GM21390 (cell line): ENCODE data around the gene MIGA2.
"Not testable (repeated sequence)": the region's sequence is repeated elsewhere in the genome, so short reads cannot be mapped to it uniquely, and the experiment has no call there.

Source experiments
- ATAC-seq: cut with Tn5 transposase; IDR thresholded peaks from one replicate; pipeline ENCODE4 v1.9.1; 2021; ENCODE audit not compliant: unreplicated experiment

The MIGA2 gene

GRCh38 chr9:129098328-129098727 is 61.9 kb downstream of the MIGA2 start:
- no peak for ATAC-seq

GRCh38 chr9:129100383-129101169 is 64.2 kb downstream of the MIGA2 start:
- ATAC-seq, result no peak

- ATAC-seq, result no peak
These were observed 64.9 kb downstream of the MIGA2 start for GRCh38 chr9:129101279-129101678.

GRCh38 chr9:129102095-129102525 is 65.7 kb downstream of the MIGA2 start:
- ATAC-seq, result no peak

GRCh38 chr9:129102791-129103594 is 66.6 kb downstream of the MIGA2 start:
- ATAC-seq, result no peak

- ATAC-seq, result no peak
These were observed 67.2 kb downstream of the MIGA2 start for GRCh38 chr9:129103595-129103965.

GRCh38 chr9:129104051-129104450 is 67.6 kb downstream of the MIGA2 start:
- ATAC-seq, result no peak

GRCh38 chr9:129105857-129106694 is 69.7 kb downstream of the MIGA2 start:
- no peak for ATAC-seq

DNA sequence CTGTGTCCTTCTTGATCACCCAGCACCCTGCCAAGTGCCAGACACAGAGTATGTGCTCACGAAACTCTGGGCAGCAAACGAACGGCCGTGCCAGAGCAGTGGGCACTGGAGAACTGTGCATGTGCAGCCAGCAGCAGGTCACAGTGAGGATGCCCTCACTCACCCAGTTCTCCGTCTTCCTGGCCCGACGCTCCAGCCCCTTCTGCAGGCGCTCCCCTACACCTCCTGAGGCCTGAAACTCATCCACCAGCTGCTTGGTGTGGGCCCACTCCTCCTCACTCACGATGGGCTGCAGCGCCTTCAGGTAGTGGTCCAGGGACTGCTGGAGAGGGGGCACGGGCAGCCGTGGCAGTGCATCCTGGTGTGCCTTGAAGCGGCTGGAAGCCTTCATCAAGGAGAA is 71.2 kb downstream of the MIGA2 start:
- ATAC-seq, result no peak

DNA sequence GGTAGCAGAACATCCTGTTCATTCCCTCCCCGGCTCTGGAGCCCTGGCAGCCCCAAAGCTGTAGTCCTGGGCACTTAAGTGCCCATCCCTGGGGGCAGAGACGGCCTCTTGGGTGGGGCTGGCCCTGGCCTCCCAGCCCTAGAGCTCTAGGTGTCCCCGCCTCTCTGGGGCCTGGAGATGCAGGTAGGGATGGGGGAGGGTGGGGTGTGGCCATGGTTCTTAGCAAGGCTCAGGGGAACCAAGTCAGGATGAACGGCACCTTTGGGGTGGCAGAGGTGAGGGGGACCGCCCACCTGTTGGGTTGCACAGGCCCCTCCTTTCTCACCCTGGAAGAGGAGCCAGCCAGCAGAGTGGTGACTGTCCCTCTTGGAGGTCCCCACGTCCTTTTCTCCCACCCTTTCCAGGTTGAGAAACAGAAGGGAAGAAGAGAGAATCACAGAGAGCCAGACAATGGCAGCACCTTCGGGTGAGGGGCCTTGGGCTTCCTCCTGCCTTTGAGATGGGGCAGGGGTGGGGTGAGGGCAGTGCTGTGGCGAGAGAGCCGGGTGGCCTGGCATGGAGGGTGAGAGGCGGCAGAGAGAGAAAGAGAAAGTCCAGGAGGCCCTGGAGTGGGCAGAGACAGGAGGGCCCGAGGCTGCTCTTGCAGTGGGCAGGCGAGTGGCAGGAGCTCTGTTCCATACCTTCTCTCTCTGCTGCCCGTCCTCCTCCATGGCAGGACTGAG is 71.8 kb downstream of the MIGA2 start:
- ATAC-seq, result no peak

- ATAC-seq, result no peak
These were observed 72.5 kb downstream of the MIGA2 start for GRCh38 chr9:129108805-129109536.

GRCh38 chr9:129109537-129109903 is 73.1 kb downstream of the MIGA2 start:
- ATAC-seq, result no peak

DNA sequence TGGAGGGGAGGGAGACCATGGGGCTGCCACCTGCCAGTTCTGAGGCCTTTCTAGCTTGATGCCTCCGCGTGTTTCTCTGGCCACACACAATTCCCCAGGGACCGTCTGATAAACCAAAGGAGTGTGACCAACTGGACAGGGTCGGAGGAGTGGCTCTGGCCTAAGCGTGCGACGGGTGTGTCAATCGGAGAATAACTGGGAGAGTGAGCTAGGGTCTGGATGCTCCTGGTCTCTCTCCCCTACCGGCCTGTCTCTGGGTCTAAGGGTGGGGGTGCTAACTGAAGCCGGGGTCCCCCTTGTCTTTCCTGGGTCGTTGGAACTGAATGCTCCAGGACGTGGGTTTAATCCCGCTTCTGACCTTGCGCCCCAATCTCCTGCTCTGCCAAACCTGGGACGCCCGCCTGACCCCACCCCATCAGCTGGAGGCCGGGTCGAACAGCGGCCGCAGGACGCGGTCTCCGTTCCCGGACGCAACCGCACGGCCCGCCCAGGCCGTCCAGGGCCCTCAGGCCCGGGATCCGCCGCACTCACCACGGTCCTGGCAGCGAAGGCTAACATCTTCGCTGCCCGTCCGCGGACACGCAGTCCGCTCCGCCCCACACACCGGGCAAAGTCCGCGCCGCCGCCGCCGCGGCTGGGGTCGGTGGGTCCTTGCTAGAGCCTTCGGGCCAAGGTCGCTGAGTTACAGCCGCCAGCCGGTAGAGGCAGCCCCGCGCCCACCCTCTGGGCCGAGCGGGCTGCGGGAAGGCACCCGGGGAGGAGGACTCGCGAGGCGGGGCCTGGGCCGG is 73.7 kb downstream of the MIGA2 start:
- ATAC-seq, result no peak

GRCh38 chr9:129110740-129111527 is 74.5 kb downstream of the MIGA2 start, which contains the start of the genes CRAT and PTPA:
Gene CRAT (minus strand): TSS chr9:129110793. CDS start chr9:129110509, 284 bp downstream.
Gene PTPA (plus strand): TSS chr9:129111415. CDS start chr9:129111601, 186 bp downstream.
- ATAC-seq, result peak; percentile 82

GRCh38 chr9:129111528-129112151 is 75.2 kb downstream of the MIGA2 start:
- ATAC-seq, result no peak

DNA sequence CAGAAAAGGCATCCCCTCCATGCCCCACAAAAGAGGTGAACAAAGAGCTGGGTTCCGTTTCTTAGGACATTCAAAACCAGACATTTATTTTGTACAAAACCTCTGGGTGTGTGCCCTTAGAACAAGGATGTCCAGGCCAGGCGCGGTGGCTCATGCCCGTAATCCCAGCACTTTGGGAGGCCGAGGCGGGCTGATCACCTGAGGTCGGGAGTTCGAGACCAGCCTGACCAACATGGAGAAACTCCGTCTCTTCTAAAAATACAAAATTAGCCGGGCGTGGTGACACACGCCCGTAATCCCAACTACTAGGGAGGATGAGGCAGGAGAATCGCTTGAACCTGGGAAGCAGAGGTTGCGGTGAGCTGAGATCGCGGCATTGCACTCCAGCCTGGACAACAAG is 76.1 kb downstream of the MIGA2 start:
- ATAC-seq, result not testable (repeated sequence)

- no peak for ATAC-seq
These were observed 77.3 kb downstream of the MIGA2 start for GRCh38 chr9:129113645-129114304.
